ENCODE results near the gene HOXA7. TPM values are rescaled to one million over a fixed set of nuclear protein-coding genes. Genes with fewer than 3 reads are reported as not detected.
A peak's percentile ranks its signal among the peaks of the same experiment; 100 is the strongest.

HOXA7 gene
- total RNA-seq, 2 donors from 2014 or later: 21.9 to 24.4 TPM

GRCh38 chr7:27111751-27112277 is 44.7 kb downstream of the HOXA7 start:
- Histone ChIP-seq H3K4me1 (peaks cover 6% of the 10 kb centered on the region), H3K27ac (peak overlapping the region; percentile 91), H3K9me3 (no peaks in the 10 kb centered on the region), H3K27me3 (no peaks in the 10 kb centered on the region), H3K4me3 (no peak overlapping the region), H3K36me3 (no peaks in the 10 kb centered on the region), H3K9ac (ENCODE audit: low read depth in 2 of 2, low read length in 2 of 2) (peak overlapping the region in 1 of 2 donors; percentile 62)
- TF ChIP-seq CTCF (IDR thresholded peaks at IDR 0.05): no peak
- intact Hi-C loops (cut with DNase I): no loop called here
- DNase-seq: peak; percentile 22

- Histone ChIP-seq H3K27me3 (no peaks in the 10 kb centered on the region), H3K9ac (ENCODE audit: low read depth in 2 of 2, low read length in 2 of 2) (peak overlapping the region in 1 of 2 donors; percentile 62), H3K36me3 (no peaks in the 10 kb centered on the region), H3K27ac (peak overlapping the region; percentile 91), H3K9me3 (no peaks in the 10 kb centered on the region), H3K4me3 (no peak overlapping the region), H3K4me1 (peaks cover 9% of the 10 kb centered on the region)
- TF ChIP-seq CTCF (IDR thresholded peaks at IDR 0.05): no peak
- peak; percentile 46 for DNase-seq
- intact Hi-C loops (cut with DNase I): no loop called here
Observed at GRCh38 chr7:27111042-27111750, 45.3 kb downstream of the HOXA7 start.

GRCh38 chr7:27110186-27111031 is 46.1 kb downstream of the HOXA7 start:
- no peak for TF ChIP-seq CTCF (IDR thresholded peaks at IDR 0.05)
- Histone ChIP-seq H3K9me3 (no peaks in the 10 kb centered on the region), H3K4me1 (peaks cover 9% of the 10 kb centered on the region), H3K27ac (peak overlapping the region; percentile 91), H3K27me3 (no peaks in the 10 kb centered on the region), H3K36me3 (no peaks in the 10 kb centered on the region), H3K9ac (ENCODE audit: low read depth in 2 of 2, low read length in 2 of 2) (peak overlapping the region in 1 of 2 donors; percentile 62), H3K4me3 (peak overlapping the region; percentile 11)
- DNase-seq: peak; percentile 86
- intact Hi-C loops (cut with DNase I): no loop called here

- Histone ChIP-seq H3K36me3 (no peaks in the 10 kb centered on the region), H3K9ac (ENCODE audit: low read depth in 2 of 2, low read length in 2 of 2) (peak overlapping the region in 1 of 2 donors; percentile 22), H3K4me1 (peaks cover 9% of the 10 kb centered on the region), H3K27me3 (no peaks in the 10 kb centered on the region), H3K4me3 (no peak overlapping the region), H3K9me3 (no peaks in the 10 kb centered on the region), H3K27ac (peak overlapping the region; percentile 92)
- intact Hi-C loops (cut with DNase I): loop anchor here (5.0 kb wide), 1 partner anchor 33 kb away; the partner anchor contains the start of gene HOXA5
- DNase-seq: peak; percentile 19
- TF ChIP-seq CTCF (IDR thresholded peaks at IDR 0.05): no peak
Observed at GRCh38 chr7:27109466-27110185, 46.8 kb downstream of the HOXA7 start.

All from colonic mucosa (tissue), 4 donors.